Skeletal muscle tissue (tissue), 4 donors: ENCODE results near the gene TXNRD1. TPM values are rescaled to one million over a fixed set of nuclear protein-coding genes. Genes with fewer than 3 reads are reported as not detected.
"Not testable (repeated sequence)": the region's sequence is repeated elsewhere in the genome, so short reads cannot be mapped to it uniquely, and the experiment has no call there.

Experiments used
- H3K27ac ChIP-seq: one replicate; pipeline ENCODE4 v1.7.0; 2013; ENCODE audit warnings: mild to moderate bottlenecking, low read depth, low read length, inconsistent platforms
- H3K27me3 ChIP-seq, 3 donors: one replicate each; pipeline ENCODE4 v1.7.0; 2013; ENCODE audit warnings: low read length in 3 of 3; ENCODE audit not compliant: control insufficient read depth in 3 of 3, insufficient read depth in 3 of 3
- H3K36me3 ChIP-seq, 3 donors: one replicate each; pipeline ENCODE4 v1.7.0; 2013; ENCODE audit warnings: low read length in 3 of 3; ENCODE audit not compliant: control insufficient read depth in 3 of 3, insufficient read depth in 3 of 3
- H3K4me1 ChIP-seq, 3 donors: one replicate each; pipeline ENCODE4 v1.7.0; 2013; ENCODE audit warnings: low read length in 3 of 3, mild to moderate bottlenecking in 3 of 3; ENCODE audit not compliant: control insufficient read depth in 3 of 3, insufficient read depth in 3 of 3
- H3K4me3 ChIP-seq, 3 donors: one replicate each; pipeline ENCODE4 v1.7.0; 2013; ENCODE audit warnings: low read length in 3 of 3
- H3K9ac ChIP-seq, 3 donors: one replicate each; pipeline ENCODE4 v1.7.0; 2013; ENCODE audit warnings: low read length in 3 of 3, mild to moderate bottlenecking in 3 of 3, moderate library complexity in 2 of 3, low read depth in 1 of 3
- H3K9me3 ChIP-seq, 3 donors: one replicate each; pipeline ENCODE4 v1.7.0; 2013; ENCODE audit warnings: low read length in 3 of 3; ENCODE audit not compliant: control insufficient read depth in 3 of 3
- total RNA-seq: library from RNA; depleted of rRNA; stranded (reverse); fragments of >200 nt; gene quantifications from one replicate; pipeline ENCODE4 v1.2.3, GENCODE V29; 2014
- donor health status: Osteomylitis.

Gene TXNRD1
- total RNA-seq, 1 donor from 2014 or later, result 41.2 TPM

- H3K27me3 ChIP-seq, H3K4me3 ChIP-seq, H3K27ac ChIP-seq, H3K36me3 ChIP-seq, H3K9me3 ChIP-seq, H3K9ac ChIP-seq, H3K4me1 ChIP-seq: not testable (repeated sequence)
These were observed 178.5 kb downstream of the TXNRD1 start for GRCh38 chr12:104394086-104394485.

Other genes with a start within 250 kb of the TXNRD1 start
- gene TDG, start 249.9 kb upstream of the TXNRD1 start, total RNA-seq, result 27.1 TPM
- 36.5 TPM for gene GLT8D2, start 165.6 kb upstream of the TXNRD1 start, total RNA-seq
- 32.9 TPM for gene HCFC2, start 151.2 kb upstream of the TXNRD1 start, total RNA-seq
- gene NFYB, start 77.6 kb upstream of the TXNRD1 start, total RNA-seq, result 8.9 TPM
- 2.1 TPM for gene EID3, start 88.0 kb downstream of the TXNRD1 start, total RNA-seq
- 2.1 TPM for gene CHST11, start 241.2 kb downstream of the TXNRD1 start, total RNA-seq